BJ (cell line): ENCODE data around the gene POC1A. TPM values are rescaled to one million over a fixed set of nuclear protein-coding genes. Genes with fewer than 3 reads are reported as not detected.

Experiments used
- CTCF ChIA-PET: fragments of 350-600 bp; formaldehyde crosslinking; extraction: SDS; loops from one replicate; lab custom pipeline; 2021; ENCODE audit warnings: antibody characterized with exemption, inconsistent platforms; lab: Yijun Ruan, JAX
- POLR2A ChIA-PET: fragments of 300-600 bp; sonication (Branson Sonifier 250); formaldehyde crosslinking; extraction: SDS; loops from one replicate; lab custom pipeline; 2021; ENCODE audit warnings: antibody characterized with exemption; lab: Charles Lee
- DNase-seq: peaks from one replicate; pipeline ENCODE4 v3.0.0-alpha.2; 2011; ENCODE audit warnings: low read depth
- H3K27me3 ChIP-seq: 2 replicates; pipeline ENCODE4 v1.6.0; 2011; ENCODE audit warnings: low read length; ENCODE audit not compliant: control insufficient read depth, insufficient read depth
- H3K36me3 ChIP-seq: 2 replicates; pipeline ENCODE4 v1.5.1; 2011; ENCODE audit warnings: low read length; ENCODE audit not compliant: control insufficient read depth, insufficient read depth
- H3K4me3 ChIP-seq: 2 replicates; pipeline ENCODE4 v1.5.1; 2011; ENCODE audit warnings: low read depth, mild to moderate bottlenecking, control low read depth, low read length
- CTCF ChIP-seq: IDR thresholded peaks from 2 replicates; pipeline ENCODE4 v1.5.1; 2011; ENCODE audit warnings: low read depth, mild to moderate bottlenecking, control low read depth, inconsistent platforms, low read length, moderate library complexity; ENCODE audit not compliant: insufficient read depth
- polyA plus RNA-seq: library from polyadenylated mRNA; depleted of rRNA; stranded (reverse); fragments of >200 nt; gene quantifications from 2 replicates; pipeline ENCODE4 v1.2.3, GENCODE V29; 2011

The POC1A gene
- polyA plus RNA-seq, 1 experiment: 18.4 TPM

GRCh38 chr3:52092271-52092660 lies 62.0 kb downstream of the POC1A start:
- H3K36me3 ChIP-seq: no peaks in the 10 kb centered on the region
- CTCF ChIA-PET: interaction anchor here (1.2 to 3.2 kb wide), 4 partner anchors 8 to 39 kb away, joined by 4 to 12 read pairs (median 6); partner anchors contain the start of gene DUSP7
- no peaks in the 10 kb centered on the region for H3K27me3 ChIP-seq
- no peak for TF ChIP-seq CTCF
- H3K4me3 ChIP-seq: no peak overlapping the region
- no peak for DNase-seq
- POLR2A ChIA-PET: no interaction called here

- no peak for DNase-seq
- no peak overlapping the region for H3K4me3 ChIP-seq
- ChIA-PET CTCF (interaction anchor here (0.8 to 3.2 kb wide), 6 partner anchors 9 to 39 kb away, joined by 3 to 12 read pairs (median 5); partner anchors contain the start of gene DUSP7), POLR2A (no interaction called here)
- no peaks in the 10 kb centered on the region for H3K36me3 ChIP-seq
- no peak for TF ChIP-seq CTCF
- no peaks in the 10 kb centered on the region for H3K27me3 ChIP-seq
Measured at GRCh38 chr3:52091586-52092270, 62.5 kb downstream of the POC1A start.

- POLR2A ChIA-PET: no interaction called here
- no peak for TF ChIP-seq CTCF
- Histone ChIP-seq H3K4me3 (no peak overlapping the region), H3K36me3 (no peaks in the 10 kb centered on the region), H3K27me3 (no peaks in the 10 kb centered on the region)
- CTCF ChIA-PET: interaction anchor here (0.8 to 2.1 kb wide), 7 partner anchors 9 to 86 kb away, joined by 3 to 7 read pairs (median 4); partner anchors contain the start of gene DUSP7
- DNase-seq: no peak
Measured at GRCh38 chr3:52090933-52091468, 63.2 kb downstream of the POC1A start.

- TF ChIP-seq CTCF: no peak
- no peaks in the 10 kb centered on the region for H3K27me3 ChIP-seq
- peak; percentile 88 for DNase-seq
- POLR2A ChIA-PET: no interaction called here
- no peaks in the 10 kb centered on the region for H3K36me3 ChIP-seq
- CTCF ChIA-PET: interaction anchor here (0.8 to 2.1 kb wide), 6 partner anchors 10 to 86 kb away, joined by 3 to 7 read pairs (median 5); partner anchors contain the start of gene DUSP7
- no peak overlapping the region for H3K4me3 ChIP-seq
Measured at GRCh38 chr3:52090131-52090932, 63.9 kb downstream of the POC1A start.

- Histone ChIP-seq H3K27me3 (no peaks in the 10 kb centered on the region), H3K4me3 (no peak overlapping the region), H3K36me3 (no peaks in the 10 kb centered on the region)
- POLR2A ChIA-PET: no interaction called here
- CTCF ChIA-PET: interaction anchor here (1.1 kb wide), 1 partner anchor 37 kb away, joined by 6 read pairs; no protein-coding TSS in a partner anchor
- TF ChIP-seq CTCF: no peak
- no peak for DNase-seq
Measured at GRCh38 chr3:52089691-52090090, 64.5 kb downstream of the POC1A start.
